SU-DHL-6 (cell line): ENCODE measurements around the gene NPAS3.

Experiments used
- H2AFZ ChIP-seq: fragments of 200-600 bp; sonication (generic); 2 replicates; pipeline ENCODE4 v1.6.1; 2014; ENCODE audit warnings: low read depth, mild to moderate bottlenecking, moderate library complexity, mixed read lengths, antibody characterized with exemption, low read length; ENCODE audit not compliant: severe bottlenecking
- H3F3A ChIP-seq: fragments of 200-600 bp; shearing (Covaris generic); 2 replicates; pipeline ENCODE4 v1.6.0; 2016; ENCODE audit warnings: antibody characterized with exemption, mild to moderate bottlenecking; ENCODE audit not compliant: insufficient read depth
- H3K27ac ChIP-seq: fragments of 200-600 bp; sonication (generic); 2 replicates; pipeline ENCODE4 v1.5.1; 2016; ENCODE audit warnings: low read depth, mild to moderate bottlenecking, low read length, moderate library complexity, mixed read lengths
- H3K27me3 ChIP-seq: fragments of 200-600 bp; sonication (generic), shearing (Covaris generic); 2 replicates; pipeline ENCODE4 v1.6.0; 2014; ENCODE audit warnings: mild to moderate bottlenecking, low read length
- H3K36me3 ChIP-seq: fragments of 200-600 bp; sonication (generic); 2 replicates; pipeline ENCODE4 v1.6.1; 2014; ENCODE audit warnings: mild to moderate bottlenecking, low read length, mixed read lengths
- H3K4me2 ChIP-seq: fragments of 300-600, 200-600 bp; shearing (Covaris generic), sonication (generic); 2 replicates; pipeline ENCODE4 v1.6.0; 2014; ENCODE audit warnings: low read length, low read depth, mild to moderate bottlenecking; ENCODE audit not compliant: poor library complexity, severe bottlenecking
- H3K4me3 ChIP-seq: fragments of 200-600 bp; sonication (generic); 2 replicates; pipeline ENCODE4 v1.5.1; 2014; ENCODE audit warnings: antibody characterized with exemption, low read length, mild to moderate bottlenecking, mixed read lengths; ENCODE audit not compliant: insufficient read depth, poor library complexity, severe bottlenecking
- H3K79me2 ChIP-seq: fragments of 200-600 bp; sonication (generic); 2 replicates; pipeline ENCODE4 v1.6.1; 2014; ENCODE audit warnings: mild to moderate bottlenecking, low read length, moderate library complexity; ENCODE audit not compliant: insufficient read depth
- H3K9ac ChIP-seq: fragments of 200-600 bp; sonication (generic); 2 replicates; pipeline ENCODE4 v1.7.0; 2014; ENCODE audit warnings: mild to moderate bottlenecking, low read length
- H3K9me2 ChIP-seq: fragments of 200-600 bp; sonication (generic); replicated peaks from 2 replicates; pipeline ENCODE4 v1.6.1; 2014; ENCODE audit warnings: low read length; ENCODE audit not compliant: insufficient read depth
- H3K9me3 ChIP-seq: fragments of 200-600 bp; sonication (generic); 2 replicates; pipeline ENCODE4 v1.6.1; 2014; ENCODE audit warnings: low read length, mixed read lengths; ENCODE audit not compliant: insufficient read depth
- H4K20me1 ChIP-seq: fragments of 200-600 bp; sonication (generic); 2 replicates; pipeline ENCODE4 v1.6.1; 2014; ENCODE audit warnings: low read depth, mild to moderate bottlenecking, antibody characterized with exemption, low read length, moderate library complexity, mixed read lengths
- EZH2phosphoT487 ChIP-seq: fragments of 200-600 bp; sonication (generic), shearing (Covaris generic); conservative IDR thresholded peaks from 2 replicates; pipeline ENCODE4 v1.6.1; 2018; ENCODE audit warnings: mild to moderate bottlenecking, antibody characterized with exemption, low read length, moderate library complexity, mixed read lengths
- TF ChIP-seq, protein P1 (sequence below): fragments of 200-600 bp; sonication (generic); IDR thresholded peaks from one replicate; pipeline ENCODE4 v1.5.1; 2017; ENCODE audit warnings: antibody characterized with exemption, mild to moderate bottlenecking, low read length, moderate library complexity; ENCODE audit not compliant: insufficient read depth, poor library complexity, severe bottlenecking

NPAS3 gene

DNA sequence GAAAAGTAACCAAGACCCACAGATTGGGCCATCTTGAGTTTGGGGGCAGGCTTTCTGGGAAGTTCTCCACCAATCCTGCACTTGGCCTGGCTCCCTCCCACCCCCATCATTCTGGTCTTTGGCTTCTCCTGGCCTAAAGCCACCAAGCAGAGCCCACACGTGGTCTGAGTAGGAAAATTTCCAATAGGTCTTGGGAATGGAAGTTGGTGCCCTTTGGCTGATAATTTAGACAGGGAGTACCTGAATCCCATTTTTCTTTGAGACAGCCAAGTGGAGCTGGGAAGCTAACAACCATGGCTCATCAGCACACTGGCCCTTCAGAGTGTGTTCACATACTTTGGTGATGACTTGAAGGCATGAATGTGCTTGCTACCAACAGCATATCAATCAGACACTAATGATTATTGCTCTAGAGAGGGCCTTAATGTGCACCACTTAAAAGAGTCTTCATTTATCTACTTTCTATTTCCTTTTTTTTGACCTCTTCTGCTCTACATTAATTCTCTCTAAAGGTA lies 856.2 kb downstream of the NPAS3 start:
- H3K9ac ChIP-seq, result no peak overlapping the region
- no peak overlapping the region for H2AFZ ChIP-seq
- no peaks in the 10 kb centered on the region for H3K36me3 ChIP-seq
- no peak overlapping the region for H3K27ac ChIP-seq
- H3K9me2 ChIP-seq, result no peaks in the 10 kb centered on the region
- H3K79me2 ChIP-seq, result no peaks in the 10 kb centered on the region
- no peaks in the 10 kb centered on the region for H3F3A ChIP-seq
- H3K9me3 ChIP-seq, result no peaks in the 10 kb centered on the region
- H4K20me1 ChIP-seq, result no peaks in the 10 kb centered on the region
- no peak overlapping the region for H3K4me3 ChIP-seq
- TF ChIP-seq, protein P1, sequence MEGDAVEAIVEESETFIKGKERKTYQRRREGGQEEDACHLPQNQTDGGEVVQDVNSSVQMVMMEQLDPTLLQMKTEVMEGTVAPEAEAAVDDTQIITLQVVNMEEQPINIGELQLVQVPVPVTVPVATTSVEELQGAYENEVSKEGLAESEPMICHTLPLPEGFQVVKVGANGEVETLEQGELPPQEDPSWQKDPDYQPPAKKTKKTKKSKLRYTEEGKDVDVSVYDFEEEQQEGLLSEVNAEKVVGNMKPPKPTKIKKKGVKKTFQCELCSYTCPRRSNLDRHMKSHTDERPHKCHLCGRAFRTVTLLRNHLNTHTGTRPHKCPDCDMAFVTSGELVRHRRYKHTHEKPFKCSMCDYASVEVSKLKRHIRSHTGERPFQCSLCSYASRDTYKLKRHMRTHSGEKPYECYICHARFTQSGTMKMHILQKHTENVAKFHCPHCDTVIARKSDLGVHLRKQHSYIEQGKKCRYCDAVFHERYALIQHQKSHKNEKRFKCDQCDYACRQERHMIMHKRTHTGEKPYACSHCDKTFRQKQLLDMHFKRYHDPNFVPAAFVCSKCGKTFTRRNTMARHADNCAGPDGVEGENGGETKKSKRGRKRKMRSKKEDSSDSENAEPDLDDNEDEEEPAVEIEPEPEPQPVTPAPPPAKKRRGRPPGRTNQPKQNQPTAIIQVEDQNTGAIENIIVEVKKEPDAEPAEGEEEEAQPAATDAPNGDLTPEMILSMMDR, result no peak
- TF ChIP-seq EZH2phosphoT487, result no peak
- no peak overlapping the region for H3K4me2 ChIP-seq
- H3K27me3 ChIP-seq, result no peaks in the 10 kb centered on the region

DNA sequence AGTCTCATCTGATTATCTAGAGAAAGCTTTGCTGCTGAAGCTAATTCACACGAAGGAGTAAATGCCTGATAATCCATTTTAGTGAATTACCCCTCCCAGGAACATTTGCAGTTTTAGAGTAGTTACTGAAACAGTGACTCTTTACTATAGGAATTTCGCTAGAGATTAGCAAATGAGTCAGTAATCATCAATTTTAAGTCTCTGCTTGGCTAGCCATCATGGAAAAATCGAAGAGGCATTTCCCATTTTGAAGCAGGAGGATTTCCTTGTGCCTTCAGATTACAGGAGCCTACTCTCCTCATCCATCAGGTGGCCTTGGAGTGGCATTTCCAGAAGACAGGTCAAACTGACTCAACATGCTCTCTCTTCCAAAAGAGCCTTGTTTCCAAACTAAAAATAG lies 857.7 kb downstream of the NPAS3 start:
- Histone ChIP-seq H3K4me2 (no peak overlapping the region), H4K20me1 (no peaks in the 10 kb centered on the region), H3F3A (no peaks in the 10 kb centered on the region), H3K27me3 (no peaks in the 10 kb centered on the region), H3K4me3 (no peak overlapping the region), H3K9me2 (no peaks in the 10 kb centered on the region), H3K79me2 (no peaks in the 10 kb centered on the region), H3K36me3 (no peaks in the 10 kb centered on the region), H3K9me3 (no peaks in the 10 kb centered on the region), H3K27ac (no peak overlapping the region), H3K9ac (no peak overlapping the region), H2AFZ (no peak overlapping the region)
- TF ChIP-seq, protein P1, result no peak
- TF ChIP-seq EZH2phosphoT487, result no peak

DNA sequence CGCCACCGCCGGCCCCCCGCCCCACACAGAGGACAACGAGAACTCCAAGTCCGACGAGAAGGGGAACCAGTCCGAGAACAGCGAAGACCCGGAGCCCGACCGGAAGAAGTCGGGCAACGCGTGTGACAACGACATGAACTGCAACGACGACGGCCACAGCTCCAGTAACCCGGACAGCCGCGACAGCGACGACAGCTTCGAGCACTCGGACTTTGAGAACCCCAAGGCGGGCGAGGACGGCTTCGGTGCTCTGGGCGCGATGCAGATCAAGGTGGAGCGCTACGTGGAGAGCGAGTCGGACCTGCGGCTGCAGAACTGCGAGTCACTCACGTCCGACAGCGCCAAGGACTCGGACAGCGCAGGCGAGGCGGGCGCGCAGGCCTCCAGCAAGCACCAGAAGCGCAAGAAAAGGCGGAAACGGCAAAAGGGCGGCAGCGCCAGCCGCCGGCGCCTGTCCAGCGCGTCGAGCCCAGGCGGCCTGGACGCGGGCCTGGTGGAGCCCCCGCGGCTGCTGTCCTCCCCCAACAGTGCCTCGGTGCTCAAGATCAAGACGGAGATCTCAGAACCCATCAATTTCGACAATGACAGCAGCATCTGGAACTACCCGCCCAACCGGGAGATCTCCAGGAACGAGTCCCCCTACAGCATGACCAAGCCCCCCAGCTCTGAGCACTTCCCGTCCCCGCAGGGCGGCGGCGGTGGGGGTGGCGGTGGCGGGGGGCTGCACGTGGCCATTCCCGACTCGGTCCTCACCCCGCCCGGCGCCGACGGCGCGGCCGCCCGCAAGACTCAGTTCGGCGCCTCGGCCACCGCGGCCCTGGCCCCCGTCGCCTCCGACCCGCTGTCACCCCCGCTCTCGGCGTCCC lies 861.3 kb downstream of the NPAS3 start:
- Histone ChIP-seq H3K27me3 (no peaks in the 10 kb centered on the region), H3K36me3 (no peaks in the 10 kb centered on the region), H3K9me2 (no peaks in the 10 kb centered on the region), H3K9ac (no peak overlapping the region), H3K79me2 (no peaks in the 10 kb centered on the region), H3K27ac (no peak overlapping the region), H2AFZ (no peak overlapping the region), H3K4me2 (no peak overlapping the region), H3F3A (no peaks in the 10 kb centered on the region), H3K9me3 (no peaks in the 10 kb centered on the region), H4K20me1 (no peaks in the 10 kb centered on the region), H3K4me3 (no peak overlapping the region)
- TF ChIP-seq, protein P1, result no peak
- TF ChIP-seq EZH2phosphoT487, result no peak
